Activated B cell treated with CpG ODN at 0.5 μM for 24 hours (primary cell): ENCODE data around the gene SRPK3. TPM values are rescaled to one million over a fixed set of nuclear protein-coding genes. Genes with fewer than 3 reads are reported as not detected.

ENCODE experiments used
- ATAC-seq: fragments of 200-7000 bp; cut with Tn5 transposase; one replicate; pipeline ENCODE4 v1.10.0; 2021; ENCODE audit warnings: low read depth, mild to moderate bottlenecking, moderate library complexity
- CTCF ChIA-PET: fragments of 350-600 bp; sonication (Branson Sonifier 250); formaldehyde crosslinking; loops from one replicate; lab custom pipeline; 2021; ENCODE audit warnings: antibody characterized with exemption; lab: Charles Lee
- POLR2A ChIA-PET: fragments of 350-600 bp; sonication (Branson Sonifier 250); formaldehyde crosslinking; loops from one replicate; lab custom pipeline; 2021; ENCODE audit warnings: antibody characterized with exemption; lab: Charles Lee
- DNase-seq: peaks from one replicate; pipeline ENCODE4 v3.0.0; 2022
- H3K27ac Mint-ChIP-seq: one replicate; pipeline ENCODE4 v1.8.0; 2020; ENCODE audit warnings: mixed read lengths
- H3K27me3 Mint-ChIP-seq: one replicate; pipeline ENCODE4 v1.8.0; 2021; ENCODE audit warnings: mixed read lengths
- H3K36me3 Mint-ChIP-seq: one replicate; pipeline ENCODE4 v1.8.0; 2021; ENCODE audit warnings: low read depth, mixed read lengths
- H3K4me1 Mint-ChIP-seq: one replicate; pipeline ENCODE4 v1.8.0; 2021; ENCODE audit warnings: mixed read lengths
- H3K4me3 Mint-ChIP-seq: one replicate; pipeline ENCODE4 v1.8.0; 2020; ENCODE audit warnings: mild to moderate bottlenecking, mixed read lengths
- H3K9me3 Mint-ChIP-seq: one replicate; pipeline ENCODE4 v1.8.0; 2020; ENCODE audit warnings: mixed read lengths
- CTCF ChIP-seq: fragments of 200-600 bp; IDR thresholded peaks from one replicate; pipeline ENCODE4 v1.8.0; 2022; ENCODE audit warnings: antibody characterized with exemption, mild to moderate bottlenecking
- intact Hi-C: fragments of 100-400 bp; cut with micrococcal nuclease; formaldehyde crosslinking; loops from one replicate; pipeline ENCODE4 v1.15.1; 2024
- total RNA-seq: library from RNA; stranded (reverse); gene quantifications from 2 replicates; pipeline ENCODE4 v1.2.3, GENCODE V29; 2022

The SRPK3 gene
- not detected in 2 replicates for total RNA-seq

- Mint-ChIP-seq H3K4me3 (no peak within 1 kb of the TSS), H3K27ac (no peak within 1 kb of the TSS), H3K27me3 (peaks cover 3% of the 10 kb centered on the region), H3K4me1 (peaks cover 4% of the 10 kb centered on the region), H3K36me3 (peaks cover 7% of the 10 kb centered on the region), H3K9me3 (no peaks in the 10 kb centered on the region)
- ATAC-seq (no peak), DNase-seq (no peak)
- ChIA-PET POLR2A (no interaction called here), CTCF (no interaction called here)
- intact Hi-C loops = no loop called here
- TF ChIP-seq CTCF = no peak
These were observed at the start of gene SRPK3 for GRCh38 chrX:153780678-153781427. TSS of gene SRPK3 (plus strand) at chrX:153781041. CDS start at chrX:153781087, 46 bp downstream.

GRCh38 chrX:153731117-153731844 is 49.6 kb upstream of the SRPK3 start:
- DNase-seq (no peak), ATAC-seq (no peak)
- Mint-ChIP-seq H3K4me3 (no peak overlapping the region), H3K9me3 (peaks cover 2% of the 10 kb centered on the region), H3K4me1 (peaks cover 45% of the 10 kb centered on the region), H3K27ac (no peak overlapping the region), H3K36me3 (peaks cover 25% of the 10 kb centered on the region), H3K27me3 (no peaks in the 10 kb centered on the region)
- no peak for TF ChIP-seq CTCF
- CTCF ChIA-PET = no interaction called here
- intact Hi-C loops = no loop called here
- POLR2A ChIA-PET = no interaction called here

- H3K27ac Mint-ChIP-seq = no peak overlapping the region
- H3K4me3 Mint-ChIP-seq = no peak overlapping the region
- H3K4me1 Mint-ChIP-seq = peaks cover 41% of the 10 kb centered on the region
- H3K9me3 Mint-ChIP-seq = peaks cover 2% of the 10 kb centered on the region
- H3K36me3 Mint-ChIP-seq = peaks cover 28% of the 10 kb centered on the region
- no peak for TF ChIP-seq CTCF
- ATAC-seq (no peak), DNase-seq (no peak)
- no peaks in the 10 kb centered on the region for H3K27me3 Mint-ChIP-seq
- intact Hi-C loops = no loop called here
- ChIA-PET POLR2A (no interaction called here), CTCF (no interaction called here)
These were observed 49.0 kb upstream of the SRPK3 start for GRCh38 chrX:153731845-153732215.

- peaks cover 35% of the 10 kb centered on the region for H3K4me1 Mint-ChIP-seq
- no peak overlapping the region for H3K4me3 Mint-ChIP-seq
- no peak overlapping the region for H3K27ac Mint-ChIP-seq
- H3K36me3 Mint-ChIP-seq = peaks cover 30% of the 10 kb centered on the region
- no peak for DNase-seq
- peaks cover 2% of the 10 kb centered on the region for H3K9me3 Mint-ChIP-seq
- POLR2A ChIA-PET = no interaction called here
- no peak for ATAC-seq
- intact Hi-C loops = no loop called here
- no peak for TF ChIP-seq CTCF
- no peaks in the 10 kb centered on the region for H3K27me3 Mint-ChIP-seq
- CTCF ChIA-PET = no interaction called here
These were observed 48.4 kb upstream of the SRPK3 start for GRCh38 chrX:153732401-153732800.

- DNase-seq = no peak
- ChIA-PET POLR2A (no interaction called here), CTCF (no interaction called here)
- intact Hi-C loops = no loop called here
- Mint-ChIP-seq H3K27me3 (no peaks in the 10 kb centered on the region), H3K27ac (no peak overlapping the region), H3K4me1 (peaks cover 27% of the 10 kb centered on the region), H3K4me3 (no peak overlapping the region), H3K9me3 (peaks cover 2% of the 10 kb centered on the region), H3K36me3 (peaks cover 32% of the 10 kb centered on the region)
- ATAC-seq = no peak
- TF ChIP-seq CTCF = no peak
These were observed 47.1 kb upstream of the SRPK3 start for GRCh38 chrX:153733651-153734240.
